ENCODE data around the gene NR2F6.
"Not testable (repeated sequence)": the region's sequence is repeated elsewhere in the genome, so short reads cannot be mapped to it uniquely, and the experiment has no call there.

The NR2F6 gene

GRCh38 chr19:17210296-17210695, 35.4 kb downstream of the NR2F6 start:
- DNase-seq (ENCODE audit: low spot score): no peak

GRCh38 chr19:17209126-17210036, 36.3 kb downstream of the NR2F6 start:
- DNase-seq (ENCODE audit: low spot score): no peak

- no peak for DNase-seq (ENCODE audit: low spot score)
Observed at GRCh38 chr19:17206736-17207581, 38.8 kb downstream of the NR2F6 start.

- DNase-seq (ENCODE audit: low spot score): no peak
Observed at GRCh38 chr19:17205237-17206140, 40.2 kb downstream of the NR2F6 start.

- no peak for DNase-seq (ENCODE audit: low spot score)
Observed at GRCh38 chr19:17202713-17203112, 43.0 kb downstream of the NR2F6 start.

- DNase-seq (ENCODE audit: low spot score): no peak
Observed at GRCh38 chr19:17202249-17202648, 43.5 kb downstream of the NR2F6 start.

- no peak for DNase-seq (ENCODE audit: low spot score)
Observed at GRCh38 chr19:17200408-17201079, 45.2 kb downstream of the NR2F6 start.

GRCh38 chr19:17197666-17198065, 48.1 kb downstream of the NR2F6 start:
- no peak for DNase-seq (ENCODE audit: low spot score)

- DNase-seq (ENCODE audit: low spot score): no peak
Observed at GRCh38 chr19:17196610-17197009, 49.1 kb downstream of the NR2F6 start.

GRCh38 chr19:17195106-17195505, 50.6 kb downstream of the NR2F6 start:
- no peak for DNase-seq (ENCODE audit: low spot score)

- DNase-seq (ENCODE audit: low spot score): no peak
Observed at GRCh38 chr19:17194608-17195007, 51.1 kb downstream of the NR2F6 start.

- DNase-seq (ENCODE audit: low spot score): no peak
Observed at GRCh38 chr19:17192751-17193150, 53.0 kb downstream of the NR2F6 start.

- not testable (repeated sequence) for DNase-seq (ENCODE audit: low spot score)
Observed at GRCh38 chr19:17191736-17192135, 54.0 kb downstream of the NR2F6 start.

GRCh38 chr19:17185590-17185989, 60.1 kb downstream of the NR2F6 start:
- no peak for DNase-seq (ENCODE audit: low spot score)

- DNase-seq (ENCODE audit: low spot score): no peak
Observed at GRCh38 chr19:17184371-17184841, 61.3 kb downstream of the NR2F6 start.

- peak; percentile 18 for DNase-seq (ENCODE audit: low spot score)
Observed at GRCh38 chr19:17183858-17184321, 61.8 kb downstream of the NR2F6 start.

- no peak for DNase-seq (ENCODE audit: low spot score)
Observed at GRCh38 chr19:17183271-17183761, 62.4 kb downstream of the NR2F6 start.

Data from globus pallidus (tissue), 1 donor.